AG09319 (cell line): ENCODE results near the gene FCHO1.

ENCODE experiments used
- DNase-seq: peaks from one replicate; pipeline ENCODE4 v3.0.0-alpha.2; 2010; ENCODE audit warnings: low read depth; ENCODE audit errors: extremely low read depth
- TF ChIP-seq, protein P1 (sequence below): IDR thresholded peaks from 2 replicates; pipeline ENCODE4 v1.5.1; 2011; ENCODE audit warnings: low read depth, mild to moderate bottlenecking, inconsistent platforms, low read length, moderate library complexity

FCHO1 gene

DNA sequence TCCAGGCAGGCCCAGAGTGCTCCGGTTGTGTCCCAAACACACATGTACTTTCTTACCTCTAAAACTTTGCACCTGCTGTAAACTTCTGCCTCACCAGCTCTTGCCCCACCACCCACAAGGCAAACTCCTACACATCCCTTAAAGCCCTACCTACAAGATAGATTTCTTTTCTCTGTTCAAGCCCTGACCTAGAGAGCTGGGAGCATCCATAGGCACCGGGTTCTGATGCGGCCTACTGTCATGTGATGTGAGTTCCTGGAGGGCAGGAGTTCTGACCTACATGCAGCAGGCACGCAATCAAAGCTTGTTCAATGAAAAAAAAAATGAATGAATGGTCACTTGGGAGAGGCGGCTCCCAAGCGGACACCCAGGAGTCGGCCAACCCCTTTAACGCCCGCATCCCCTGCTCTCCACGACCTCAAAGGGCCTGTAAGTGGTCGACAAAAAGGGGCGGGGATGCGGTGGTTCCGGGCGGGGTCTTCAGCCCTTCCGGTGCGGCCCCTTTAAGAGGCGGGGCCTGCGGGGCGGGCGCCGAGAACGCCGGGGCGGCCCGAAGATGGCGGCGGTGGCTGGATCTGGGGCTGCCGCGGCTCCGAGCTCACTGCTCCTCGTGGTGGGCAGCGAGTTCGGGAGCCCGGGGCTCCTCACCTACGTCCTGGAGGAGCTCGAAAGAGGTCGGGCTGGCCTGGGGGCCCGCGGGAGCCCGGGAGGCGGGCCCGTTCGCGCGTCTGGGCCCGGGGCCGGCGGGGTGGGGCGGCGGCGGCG is 32.1 kb upstream of the FCHO1 start, which contains the start of gene MAP1S:
Gene MAP1S, plus strand, starts transcription at position 534 of the 765 bp plus-strand sequence. Its CDS starts 23 bp downstream, at position 557.
- no peak for DNase-seq
- TF ChIP-seq, protein P1, sequence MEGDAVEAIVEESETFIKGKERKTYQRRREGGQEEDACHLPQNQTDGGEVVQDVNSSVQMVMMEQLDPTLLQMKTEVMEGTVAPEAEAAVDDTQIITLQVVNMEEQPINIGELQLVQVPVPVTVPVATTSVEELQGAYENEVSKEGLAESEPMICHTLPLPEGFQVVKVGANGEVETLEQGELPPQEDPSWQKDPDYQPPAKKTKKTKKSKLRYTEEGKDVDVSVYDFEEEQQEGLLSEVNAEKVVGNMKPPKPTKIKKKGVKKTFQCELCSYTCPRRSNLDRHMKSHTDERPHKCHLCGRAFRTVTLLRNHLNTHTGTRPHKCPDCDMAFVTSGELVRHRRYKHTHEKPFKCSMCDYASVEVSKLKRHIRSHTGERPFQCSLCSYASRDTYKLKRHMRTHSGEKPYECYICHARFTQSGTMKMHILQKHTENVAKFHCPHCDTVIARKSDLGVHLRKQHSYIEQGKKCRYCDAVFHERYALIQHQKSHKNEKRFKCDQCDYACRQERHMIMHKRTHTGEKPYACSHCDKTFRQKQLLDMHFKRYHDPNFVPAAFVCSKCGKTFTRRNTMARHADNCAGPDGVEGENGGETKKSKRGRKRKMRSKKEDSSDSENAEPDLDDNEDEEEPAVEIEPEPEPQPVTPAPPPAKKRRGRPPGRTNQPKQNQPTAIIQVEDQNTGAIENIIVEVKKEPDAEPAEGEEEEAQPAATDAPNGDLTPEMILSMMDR, result no peak

- TF ChIP-seq, protein P1, result no peak
- no peak for DNase-seq
Measured at GRCh38 chr19:17719730-17720400, 31.4 kb upstream of the FCHO1 start.

DNA sequence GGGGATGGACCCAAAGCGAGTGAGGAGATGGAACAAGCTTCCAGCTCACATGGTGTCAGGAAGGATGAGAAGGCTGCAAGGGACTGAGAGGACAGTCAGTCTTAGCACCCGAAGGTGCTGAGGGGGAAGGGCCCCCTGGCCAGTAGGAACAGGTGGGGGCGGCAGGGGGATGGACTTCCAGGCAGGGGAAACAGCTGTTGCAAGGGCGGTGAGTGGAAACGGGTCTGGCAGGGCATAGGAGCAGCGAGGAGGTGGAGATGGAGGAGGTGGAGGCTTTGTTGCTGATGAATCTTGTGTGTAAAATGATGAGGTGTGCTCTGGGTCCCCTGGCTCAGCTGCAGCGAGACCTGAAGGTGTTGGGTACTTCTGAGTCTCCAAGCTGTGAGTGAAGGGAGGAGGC is 30.8 kb upstream of the FCHO1 start:
- DNase-seq, result no peak
- TF ChIP-seq, protein P1, result no peak

DNA sequence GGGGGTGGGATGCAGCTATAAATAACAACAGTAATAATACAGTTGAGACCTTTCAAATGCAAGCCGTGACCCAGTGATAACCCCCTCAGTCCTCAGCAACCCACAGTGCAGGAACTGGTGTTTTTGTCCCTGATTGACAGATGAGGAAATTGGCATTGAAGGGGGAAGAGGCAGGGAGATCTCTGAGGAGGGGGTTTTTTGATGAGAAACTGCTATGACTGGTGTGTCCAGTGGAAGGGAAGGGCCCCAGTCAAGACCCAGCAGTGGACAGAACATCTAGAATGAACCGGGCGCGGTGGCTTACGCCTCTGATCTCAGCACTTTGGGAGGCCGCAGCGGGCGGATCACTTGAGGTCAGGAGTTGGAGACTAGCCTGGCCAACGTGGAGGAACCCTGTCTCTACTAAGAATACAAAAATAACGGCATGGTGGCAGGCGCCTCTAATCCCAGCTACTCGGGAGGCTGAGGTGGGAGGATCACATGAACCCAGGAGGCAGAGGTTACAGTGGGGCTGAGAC is 30.1 kb upstream of the FCHO1 start:
- no peak for DNase-seq
- TF ChIP-seq, protein P1, result no peak

DNA sequence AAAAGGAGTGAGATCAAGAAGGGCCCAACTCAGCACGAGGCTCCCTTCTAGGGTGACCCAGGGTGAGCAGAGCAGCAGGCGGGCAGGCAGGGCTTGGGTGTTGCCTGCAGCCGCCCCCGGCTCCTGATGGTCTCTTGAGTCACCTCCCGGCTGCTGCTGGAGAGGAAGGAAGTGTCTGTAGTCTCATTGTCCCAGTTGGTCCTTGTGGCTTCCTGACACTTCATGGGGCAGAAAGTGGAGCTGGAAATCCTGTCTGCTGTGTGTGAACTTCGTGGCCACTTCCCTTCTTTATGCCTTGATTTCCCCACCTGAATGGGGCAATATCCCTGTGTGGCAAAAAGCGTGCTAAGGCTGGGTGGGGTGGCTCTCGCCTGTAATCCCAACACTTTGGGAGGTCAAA is 29.5 kb upstream of the FCHO1 start:
- DNase-seq, result no peak
- TF ChIP-seq, protein P1, result no peak

GRCh38 chr19:17722655-17723240 is 28.5 kb upstream of the FCHO1 start:
- TF ChIP-seq, protein P1, result no peak
- DNase-seq, result no peak

- TF ChIP-seq, protein P1, result no peak
- DNase-seq, result no peak
Measured at GRCh38 chr19:17724655-17725054, 26.6 kb upstream of the FCHO1 start.
